H9 (cell line): ENCODE results near the gene TTC7B. TPM values are rescaled to one million over a fixed set of nuclear protein-coding genes. Genes with fewer than 3 reads are reported as not detected.

Experiments used
- DNase-seq: peaks from one replicate; pipeline ENCODE4 v3.0.0-alpha.2; 2017
- H2AFZ ChIP-seq: one replicate; pipeline ENCODE4 v1.6.1; 2013; ENCODE audit warnings: mild to moderate bottlenecking, low read length, control low read depth, moderate library complexity
- H2AK5ac ChIP-seq: 2 replicates; pipeline ENCODE4 v1.6.1; 2013; ENCODE audit warnings: low read length, control low read depth, mixed read lengths; ENCODE audit not compliant: insufficient read length
- H2BK120ac ChIP-seq: one replicate; pipeline ENCODE4 v1.6.1; 2013; ENCODE audit warnings: low read depth, mild to moderate bottlenecking, low read length, control low read depth, inconsistent platforms; ENCODE audit not compliant: poor library complexity, severe bottlenecking
- H2BK12ac ChIP-seq: 2 replicates; pipeline ENCODE4 v1.6.1; 2013; ENCODE audit warnings: low read length, control low read depth, mixed read lengths, low read depth; ENCODE audit not compliant: insufficient read length
- H2BK15ac ChIP-seq: 2 replicates; pipeline ENCODE4 v1.6.1; 2013; ENCODE audit warnings: low read depth, low read length, control low read depth
- H2BK20ac ChIP-seq: one replicate; pipeline ENCODE4 v1.6.1; 2013; ENCODE audit warnings: low read depth, mild to moderate bottlenecking, low read length, control low read depth, inconsistent platforms; ENCODE audit not compliant: poor library complexity, severe bottlenecking
- H2BK5ac ChIP-seq: 2 replicates; pipeline ENCODE4 v1.6.1; 2013; ENCODE audit warnings: low read length, control low read depth, mixed read lengths; ENCODE audit not compliant: insufficient read length
- H3K14ac ChIP-seq: 2 replicates; pipeline ENCODE4 v1.6.1; 2013; ENCODE audit warnings: low read length, control low read depth; ENCODE audit not compliant: insufficient read depth
- H3K18ac ChIP-seq: 2 replicates; pipeline ENCODE4 v1.6.1; 2013; ENCODE audit warnings: low read depth, mild to moderate bottlenecking, mixed read lengths, low read length, control low read depth; ENCODE audit not compliant: insufficient read length
- H3K23ac ChIP-seq: 2 replicates; pipeline ENCODE4 v1.6.1; 2013; ENCODE audit warnings: low read length, control low read depth, mixed read lengths, low read depth; ENCODE audit not compliant: insufficient read length
- H3K23me2 ChIP-seq: 2 replicates; pipeline ENCODE4 v1.6.1; 2013; ENCODE audit warnings: low read depth, mild to moderate bottlenecking, mixed read lengths, low read length, control low read depth; ENCODE audit not compliant: insufficient read length, poor library complexity, severe bottlenecking
- H3K27ac ChIP-seq: 2 replicates; pipeline ENCODE4 v1.5.1; 2013; ENCODE audit warnings: low read length, control low read depth, mixed read lengths, low read depth; ENCODE audit not compliant: insufficient read length
- H3K27me3 ChIP-seq: 2 replicates; pipeline ENCODE4 v1.6.1; 2013; ENCODE audit warnings: low read length, control low read depth, inconsistent platforms; ENCODE audit not compliant: insufficient read depth
- H3K4ac ChIP-seq: 2 replicates; pipeline ENCODE4 v1.6.1; 2013; ENCODE audit warnings: low read depth, mild to moderate bottlenecking, control low read depth, inconsistent platforms, low read length, moderate library complexity
- H3K4me1 ChIP-seq: 2 replicates; pipeline ENCODE4 v1.6.1; 2013; ENCODE audit warnings: low read length, control low read depth, inconsistent platforms; ENCODE audit not compliant: insufficient read depth
- H3K4me2 ChIP-seq: 2 replicates; pipeline ENCODE4 v1.6.1; 2013; ENCODE audit warnings: low read length, control low read depth, mixed read lengths; ENCODE audit not compliant: insufficient read length, insufficient read depth
- H3K56ac ChIP-seq: 2 replicates; pipeline ENCODE4 v1.6.1; 2013; ENCODE audit warnings: low read depth, mild to moderate bottlenecking, mixed read lengths, low read length, control low read depth; ENCODE audit not compliant: insufficient read length
- H3K79me1 ChIP-seq: 2 replicates; pipeline ENCODE4 v1.6.1; 2013; ENCODE audit warnings: low read depth, mild to moderate bottlenecking, moderate library complexity, low read length, control low read depth, inconsistent platforms; ENCODE audit not compliant: insufficient read depth, poor library complexity, severe bottlenecking
- H3K79me2 ChIP-seq: 2 replicates; pipeline ENCODE4 v1.6.1; 2013; ENCODE audit warnings: low read length, control low read depth, inconsistent platforms; ENCODE audit not compliant: insufficient read depth
- H3K9ac ChIP-seq: 2 replicates; pipeline ENCODE4 v1.6.1; 2013; ENCODE audit warnings: low read length, control low read depth, mixed read lengths; ENCODE audit not compliant: insufficient read length; ENCODE audit errors: extremely low read depth
- H3K9me3 ChIP-seq: one replicate; pipeline ENCODE4 v1.6.1; 2013; ENCODE audit warnings: low read depth, low read length, inconsistent platforms; ENCODE audit not compliant: control insufficient read depth
- H3T11ph ChIP-seq: one replicate; pipeline ENCODE4 v1.6.1; 2013; ENCODE audit warnings: mild to moderate bottlenecking, low read length, control low read depth, inconsistent platforms
- H4K20me1 ChIP-seq: one replicate; pipeline ENCODE4 v1.6.1; 2013; ENCODE audit not compliant: control insufficient read depth, insufficient read length, insufficient read depth
- H4K5ac ChIP-seq: 2 replicates; pipeline ENCODE4 v1.6.1; 2013; ENCODE audit warnings: low read depth, mild to moderate bottlenecking, mixed read lengths, low read length, control low read depth; ENCODE audit not compliant: insufficient read length
- H4K8ac ChIP-seq: replicated peaks from 2 replicates; pipeline ENCODE4 v1.6.1; 2013; ENCODE audit warnings: low read length, control low read depth, mixed read lengths, low read depth; ENCODE audit not compliant: insufficient read length
- H4K91ac ChIP-seq: 2 replicates; pipeline ENCODE4 v1.6.1; 2013; ENCODE audit warnings: low read depth, mild to moderate bottlenecking, moderate library complexity, mixed read lengths, low read length, control low read depth; ENCODE audit not compliant: insufficient read length
- H3K27ac Mint-ChIP-seq, 3 experiments: 2 replicates in 2 of 3; 3 replicates in 1 of 3; pipeline ENCODE4 v1.8.0; 2020 to 2021; ENCODE audit warnings: mixed read lengths in 3 of 3, mild to moderate bottlenecking in 1 of 3, moderate library complexity in 1 of 3
- H3K27me3 Mint-ChIP-seq: 2 replicates; pipeline ENCODE4 v1.8.0; 2021; ENCODE audit warnings: low read depth, mild to moderate bottlenecking, moderate library complexity, mixed read lengths
- H3K36me3 Mint-ChIP-seq, 3 experiments: 2 replicates in 2 of 3; 3 replicates in 1 of 3; pipeline ENCODE4 v1.8.0; 2020 to 2021; ENCODE audit warnings: low read depth in 3 of 3, mixed read lengths in 3 of 3; ENCODE audit not compliant: insufficient read depth in 1 of 3
- H3K4me1 Mint-ChIP-seq, 2 experiments: 2 replicates each; pipeline ENCODE4 v1.8.0; 2020; ENCODE audit warnings: mixed read lengths in 2 of 2
- H3K4me3 Mint-ChIP-seq, 2 experiments: 2 replicates in 1 of 2; 3 replicates in 1 of 2; pipeline ENCODE4 v1.8.0; 2020 to 2021; ENCODE audit warnings: mild to moderate bottlenecking in 2 of 2, mixed read lengths in 2 of 2, moderate library complexity in 1 of 2
- H3K9me3 Mint-ChIP-seq, 2 experiments: 2 replicates in 1 of 2; 3 replicates in 1 of 2; pipeline ENCODE4 v1.8.0; 2020; ENCODE audit warnings: mild to moderate bottlenecking in 2 of 2, mixed read lengths in 2 of 2, moderate library complexity in 1 of 2
- CTCF ChIP-seq: fragments of 200-600 bp; sonication (generic); conservative IDR thresholded peaks from 3 replicates; pipeline ENCODE4 v1.8.0; 2021; ENCODE audit warnings: antibody characterized with exemption, mild to moderate bottlenecking
- WGBS: extraction: QIAGEN DNeasy Blood & Tissue Kit; methylation state at CpG from one replicate; pipeline ENCODE4 v1.1.7; 2013; ENCODE audit warnings: missing lambda C conversion rate, low lambda C conversion rate, mixed read lengths; ENCODE audit not compliant: insufficient read length; ENCODE audit errors: extremely low coverage; 5-methylcytosine and 5-hydroxymethylcytosine counted together
- total RNA-seq: library from RNA; stranded (reverse); gene quantifications from 2 replicates; pipeline ENCODE4 v1.2.1, GENCODE V29; 2021

TTC7B gene
- total RNA-seq, 1 experiment from 2014 or later: 33.7 TPM

DNA sequence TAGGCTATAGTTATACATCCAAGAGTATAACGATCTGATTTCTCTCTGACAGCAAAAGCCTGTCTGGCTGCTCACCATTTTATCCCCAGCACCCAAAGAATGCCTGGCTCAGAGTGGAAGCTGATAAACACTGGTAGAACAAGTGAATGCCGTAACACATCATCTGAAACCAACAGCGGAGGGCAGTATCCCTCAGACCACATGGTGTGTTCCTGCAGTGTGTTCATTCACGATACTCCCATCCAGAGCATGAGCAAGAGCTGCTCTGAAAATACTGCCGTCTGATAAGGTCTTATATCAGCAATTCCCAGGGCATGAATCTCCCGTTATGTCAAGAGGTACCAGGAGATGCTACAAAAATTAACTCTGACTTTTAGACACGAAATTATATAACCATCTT, 95.9 kb downstream of the TTC7B start:
- H3K9me3 ChIP-seq: no peaks in the 10 kb centered on the region
- no peak overlapping the region for H3K56ac ChIP-seq
- H3K27me3 ChIP-seq: no peaks in the 10 kb centered on the region
- no peaks in the 10 kb centered on the region for H3K23me2 ChIP-seq
- H2BK12ac ChIP-seq: no peak overlapping the region
- H2BK120ac ChIP-seq: no peak overlapping the region
- no peak for DNase-seq
- H4K8ac ChIP-seq: no peak overlapping the region
- no peaks in the 10 kb centered on the region for H3K27me3 Mint-ChIP-seq
- no peak overlapping the region for H3K14ac ChIP-seq
- H3K18ac ChIP-seq: no peak overlapping the region
- H3K23ac ChIP-seq: no peak overlapping the region
- peaks cover 25 to 29% of the 10 kb centered on the region in 2 experiments for H3K4me1 Mint-ChIP-seq
- WGBS: no CpG with 5 or more reads among the region's 7 CpGs
- no peaks in the 10 kb centered on the region for H3K79me2 ChIP-seq
- no peak overlapping the region for H2BK5ac ChIP-seq
- no peaks in the 10 kb centered on the region for H3K9me3 Mint-ChIP-seq
- no peak overlapping the region for H3T11ph ChIP-seq
- no peak overlapping the region for H2AFZ ChIP-seq
- H3K27ac ChIP-seq: no peak overlapping the region
- no peak overlapping the region; a peak in 1 of 7 replicates for H3K27ac Mint-ChIP-seq
- H3K4me1 ChIP-seq: peaks cover 2% of the 10 kb centered on the region; the same call in 1 of the 2 replicates
- no peak overlapping the region for H2BK15ac ChIP-seq
- H2BK20ac ChIP-seq: no peak overlapping the region
- no peak for TF ChIP-seq CTCF
- H4K20me1 ChIP-seq: no peaks in the 10 kb centered on the region
- no peaks in the 10 kb centered on the region for H3K36me3 Mint-ChIP-seq
- H3K79me1 ChIP-seq: no peaks in the 10 kb centered on the region
- no peak overlapping the region for H3K4ac ChIP-seq
- no peak overlapping the region for H4K91ac ChIP-seq
- H3K4me2 ChIP-seq: no peak overlapping the region
- no peak overlapping the region for H4K5ac ChIP-seq
- no peak overlapping the region for H2AK5ac ChIP-seq
- H3K4me3 Mint-ChIP-seq: no peak overlapping the region
- no peak overlapping the region for H3K9ac ChIP-seq
